ENCODE results near the gene TSPYL6.

The TSPYL6 gene

DNA sequence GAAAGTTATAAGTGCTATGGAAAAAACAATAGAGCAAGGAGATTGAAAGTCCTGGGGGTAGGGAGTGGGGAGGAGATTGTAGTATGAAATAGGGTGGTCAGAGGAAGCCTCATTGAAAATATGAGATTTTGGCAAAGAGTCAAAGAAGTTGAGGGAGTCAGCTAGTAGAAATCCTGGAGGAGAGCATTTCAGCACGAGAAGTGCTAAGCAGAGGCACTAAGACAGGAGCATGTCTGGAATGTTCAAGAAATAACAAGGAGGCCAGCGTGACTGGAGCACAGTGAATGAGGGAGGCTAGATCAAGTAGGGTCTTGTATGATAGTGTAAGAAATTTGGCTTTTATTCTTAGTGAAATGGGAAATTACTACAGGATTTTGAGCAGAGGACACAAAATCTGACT, 2.1 kb upstream of the TSPYL6 start:
- DNase-seq (ENCODE audit: extremely low read depth, low read depth): no peak

DNA sequence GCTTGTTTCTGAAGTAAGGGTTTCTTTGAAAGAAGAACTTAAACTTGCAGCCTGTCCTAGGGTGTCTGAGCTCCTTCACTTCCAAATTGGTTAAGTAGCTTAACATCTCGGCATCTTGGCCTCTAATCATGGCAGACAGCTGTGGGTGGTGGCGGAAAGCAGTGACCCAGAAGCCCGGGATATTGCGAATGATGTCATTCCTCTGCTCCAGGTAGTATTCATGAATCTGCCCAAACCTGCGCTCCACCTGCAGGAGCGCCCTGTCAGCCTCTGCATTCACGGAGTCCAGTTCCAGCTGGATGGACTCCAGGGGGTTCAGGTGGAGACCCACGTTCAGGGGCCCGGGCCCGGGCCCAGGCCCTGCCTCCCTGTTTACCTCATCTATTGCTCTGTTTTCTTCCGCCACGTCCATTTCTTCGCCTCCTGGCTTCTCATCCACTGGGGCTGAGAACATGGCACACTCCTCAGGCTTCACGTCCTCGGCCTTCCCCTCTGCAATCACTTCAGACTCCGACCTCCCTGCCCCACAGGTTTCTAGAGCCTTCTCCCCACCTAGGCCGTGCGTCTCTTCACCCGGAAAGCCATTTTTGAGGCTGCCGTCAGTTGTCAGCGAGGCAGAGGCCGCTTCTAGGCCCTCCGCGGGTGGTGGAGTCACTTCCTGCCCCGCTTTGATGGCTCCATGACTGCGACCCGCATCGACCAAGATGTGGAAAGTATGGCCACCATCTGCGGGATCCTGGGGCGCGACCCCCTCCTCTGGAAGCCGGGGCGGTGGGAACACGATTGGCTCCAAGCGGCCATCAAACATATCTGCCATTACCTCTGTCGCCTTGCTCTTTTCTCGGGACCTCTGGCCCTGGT, 569 bp downstream of the TSPYL6 start:
- DNase-seq (ENCODE audit: extremely low read depth, low read depth): no peak
- TF ChIP-seq, protein P1, sequence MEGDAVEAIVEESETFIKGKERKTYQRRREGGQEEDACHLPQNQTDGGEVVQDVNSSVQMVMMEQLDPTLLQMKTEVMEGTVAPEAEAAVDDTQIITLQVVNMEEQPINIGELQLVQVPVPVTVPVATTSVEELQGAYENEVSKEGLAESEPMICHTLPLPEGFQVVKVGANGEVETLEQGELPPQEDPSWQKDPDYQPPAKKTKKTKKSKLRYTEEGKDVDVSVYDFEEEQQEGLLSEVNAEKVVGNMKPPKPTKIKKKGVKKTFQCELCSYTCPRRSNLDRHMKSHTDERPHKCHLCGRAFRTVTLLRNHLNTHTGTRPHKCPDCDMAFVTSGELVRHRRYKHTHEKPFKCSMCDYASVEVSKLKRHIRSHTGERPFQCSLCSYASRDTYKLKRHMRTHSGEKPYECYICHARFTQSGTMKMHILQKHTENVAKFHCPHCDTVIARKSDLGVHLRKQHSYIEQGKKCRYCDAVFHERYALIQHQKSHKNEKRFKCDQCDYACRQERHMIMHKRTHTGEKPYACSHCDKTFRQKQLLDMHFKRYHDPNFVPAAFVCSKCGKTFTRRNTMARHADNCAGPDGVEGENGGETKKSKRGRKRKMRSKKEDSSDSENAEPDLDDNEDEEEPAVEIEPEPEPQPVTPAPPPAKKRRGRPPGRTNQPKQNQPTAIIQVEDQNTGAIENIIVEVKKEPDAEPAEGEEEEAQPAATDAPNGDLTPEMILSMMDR (IDR thresholded peaks at IDR 0.05; ENCODE audit: low read depth, low read length): no peak

More for the DNA sequence above, 2.1 kb upstream of the TSPYL6 start:
- TF ChIP-seq, protein P1 (IDR thresholded peaks at IDR 0.05; ENCODE audit: low read depth, low read length): no peak

DNA sequence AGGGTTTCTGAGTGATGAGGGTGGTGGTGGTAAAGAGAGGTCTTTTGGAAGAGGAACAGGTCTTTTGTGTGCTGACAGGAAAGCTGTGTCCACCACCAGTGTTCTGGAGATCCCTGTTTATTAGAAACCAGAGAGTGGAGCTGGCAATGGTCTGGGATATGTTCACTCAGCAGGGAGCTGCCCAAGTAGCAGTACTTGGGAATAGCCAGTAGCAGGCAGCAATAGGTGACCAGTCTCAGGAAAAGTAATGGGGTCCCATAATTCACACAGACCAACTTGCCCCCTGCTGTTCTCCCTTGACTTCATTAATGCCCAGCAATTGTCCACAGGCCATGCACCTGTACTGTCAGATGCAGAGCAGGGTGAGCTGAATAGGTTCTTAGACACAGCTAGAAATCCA, 1.8 kb downstream of the TSPYL6 start:
- TF ChIP-seq, protein P1 (IDR thresholded peaks at IDR 0.05; ENCODE audit: low read depth, low read length): no peak
- DNase-seq (ENCODE audit: extremely low read depth, low read depth): no peak

DNA sequence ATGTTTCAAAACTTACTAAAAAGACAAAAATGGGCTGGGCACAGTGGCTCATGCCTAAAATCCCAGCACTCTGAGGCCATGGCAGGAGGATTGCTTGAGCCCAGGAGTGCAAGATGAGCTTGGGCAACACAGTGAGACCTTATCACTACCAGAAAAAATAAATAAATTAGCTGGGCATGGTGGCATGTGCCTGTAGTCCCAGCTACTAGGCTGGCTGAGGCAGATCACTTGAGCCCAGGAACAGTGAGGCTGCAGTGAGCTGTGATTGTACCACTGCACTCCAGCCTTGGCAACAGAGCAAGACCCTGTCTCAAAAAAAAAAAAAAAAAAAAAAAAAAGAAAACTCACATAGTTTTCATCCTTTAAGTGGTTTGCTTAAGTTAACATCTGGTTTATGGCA, 6.4 kb downstream of the TSPYL6 start:
- no peak for DNase-seq (ENCODE audit: extremely low read depth, low read depth)
- TF ChIP-seq, protein P1 (IDR thresholded peaks at IDR 0.05; ENCODE audit: low read depth, low read length): no peak

DNA sequence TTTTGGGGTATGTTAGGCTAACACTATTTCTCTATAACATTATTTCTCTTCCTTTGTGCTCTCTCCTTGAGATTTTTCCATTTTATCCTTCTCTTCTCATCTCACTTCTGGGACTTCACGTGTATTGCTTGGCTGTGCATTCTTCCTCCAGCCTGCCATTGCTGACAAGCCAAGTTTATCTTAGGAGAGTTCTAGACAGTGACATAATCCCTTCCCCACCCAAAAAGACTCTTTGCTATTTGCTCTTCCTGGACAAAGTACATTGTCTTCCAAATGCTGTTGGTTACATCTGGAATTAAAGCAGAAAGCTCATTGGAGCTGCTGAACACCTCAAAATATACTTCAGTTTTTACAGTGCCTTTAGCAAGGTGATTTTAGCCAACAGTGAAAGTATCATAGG, 8.9 kb downstream of the TSPYL6 start:
- TF ChIP-seq, protein P1 (IDR thresholded peaks at IDR 0.05; ENCODE audit: low read depth, low read length): no peak
- no peak for DNase-seq (ENCODE audit: extremely low read depth, low read depth)

DNA sequence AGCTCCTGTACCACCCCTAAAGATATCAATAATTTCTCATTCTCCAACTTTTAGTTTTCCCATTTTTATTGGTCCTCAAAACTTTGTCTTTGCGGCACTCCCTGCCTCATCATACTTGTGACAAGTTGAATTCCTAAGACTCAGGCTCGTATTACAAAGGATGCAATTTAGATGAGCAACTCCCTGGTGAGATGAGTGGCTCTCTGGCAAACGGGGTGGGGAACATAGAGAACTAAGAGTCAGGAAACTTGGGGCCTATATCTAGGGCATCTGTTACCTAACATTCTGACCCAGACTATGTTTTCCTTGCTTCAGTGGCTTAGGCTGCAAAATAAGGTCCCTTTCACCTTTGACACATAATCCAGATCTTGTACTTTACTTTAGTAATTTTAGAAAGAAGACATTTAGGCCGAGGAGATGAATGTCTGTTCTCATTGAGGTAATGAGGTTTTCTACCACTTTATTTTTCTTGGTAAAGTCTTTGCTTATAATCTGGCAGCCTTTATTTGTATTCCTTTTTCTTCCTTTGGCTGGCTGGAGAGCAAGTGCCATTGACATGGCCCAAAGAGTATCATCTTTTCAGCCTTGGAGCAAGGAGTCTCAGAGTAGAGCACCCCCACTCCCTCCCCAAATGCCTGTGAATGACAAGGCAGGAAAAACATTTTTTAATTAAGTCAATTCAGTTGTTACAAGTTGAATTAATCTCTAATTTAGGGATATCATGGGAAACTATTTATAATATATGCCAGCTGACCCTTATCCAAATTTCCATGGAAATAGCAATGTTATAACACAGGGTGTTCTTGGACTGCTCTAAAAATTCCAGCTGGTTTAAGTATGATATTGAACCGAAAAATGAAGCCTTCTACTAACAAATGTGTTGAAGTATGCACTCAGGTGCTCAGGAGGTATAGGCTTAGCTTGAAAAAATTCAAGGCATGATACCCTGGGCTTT, 15.2 kb downstream of the TSPYL6 start:
- TF ChIP-seq, protein P1 (IDR thresholded peaks at IDR 0.05; ENCODE audit: low read depth, low read length): no peak
- no peak for DNase-seq (ENCODE audit: extremely low read depth, low read depth)

DNA sequence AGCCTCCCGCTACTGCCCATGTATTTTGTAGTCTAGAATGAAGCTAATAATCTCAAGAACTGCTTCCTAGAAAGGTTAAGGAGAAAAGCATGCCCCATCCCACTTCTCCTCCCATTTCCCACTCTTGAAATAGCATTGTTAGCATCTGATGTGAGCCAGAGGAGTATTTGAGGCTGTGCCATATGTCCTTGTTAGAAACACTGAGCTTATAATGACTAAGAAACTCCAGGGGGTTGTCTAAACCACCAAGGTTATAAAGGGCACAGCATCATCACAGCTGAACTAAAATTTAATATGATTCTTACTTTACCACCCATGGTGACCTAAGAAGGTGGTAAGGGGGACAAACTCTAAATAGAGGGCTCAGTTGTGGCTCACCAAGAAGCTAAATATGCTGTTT, 16.6 kb downstream of the TSPYL6 start:
- DNase-seq (ENCODE audit: extremely low read depth, low read depth): peak; percentile 8

More for the DNA sequence above, 16.6 kb downstream of the TSPYL6 start:
- TF ChIP-seq, protein P1 (IDR thresholded peaks at IDR 0.05; ENCODE audit: low read depth, low read length): no peak
